ENCODE data around the gene PPP2R2D.
"Not testable (repeated sequence)": the region's sequence is repeated elsewhere in the genome, so short reads cannot be mapped to it uniquely, and the experiment has no call there.

The PPP2R2D gene

DNA sequence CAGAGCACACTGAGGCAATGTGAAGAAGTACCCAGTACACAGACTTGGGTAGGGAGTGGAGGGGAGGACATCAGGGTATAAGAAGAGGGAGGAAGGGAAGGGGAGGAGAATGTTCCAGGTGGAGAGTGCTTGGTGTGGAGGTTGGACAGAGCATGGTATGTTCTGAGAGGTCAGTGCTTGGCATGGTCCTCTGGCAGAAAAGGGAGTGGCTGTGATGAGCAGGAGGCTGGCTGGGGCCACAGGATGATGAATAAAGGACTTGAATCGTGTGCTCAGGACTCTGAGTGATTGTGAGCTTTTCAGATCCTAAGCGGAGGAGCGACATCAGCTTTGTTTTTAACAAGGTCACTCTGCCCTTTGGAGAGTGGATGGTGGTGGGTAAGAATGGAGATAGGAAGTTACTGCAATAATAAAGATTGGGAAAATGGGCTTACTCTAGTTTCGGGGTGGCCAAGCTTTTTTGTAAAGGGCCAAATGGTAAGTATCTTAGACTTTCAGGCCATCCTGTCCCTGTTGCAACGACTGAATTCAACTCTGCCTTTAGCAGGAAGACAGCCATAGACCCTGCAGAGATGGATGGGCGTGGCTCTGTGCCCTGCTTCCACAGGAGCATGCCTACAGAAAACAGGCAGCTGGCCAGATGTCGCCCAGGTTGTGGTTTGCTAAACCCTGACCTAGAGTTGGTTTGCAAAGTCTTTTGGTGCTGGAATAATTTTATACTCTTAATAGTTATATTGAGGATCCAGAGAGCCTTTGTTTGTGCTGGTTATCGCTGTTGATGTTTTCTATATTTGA, 8.4 kb downstream of the PPP2R2D start:
- DNase-seq = peak; percentile 57

GRCh38 chr10:131909929-131910328, 9.1 kb downstream of the PPP2R2D start:
- no peak for DNase-seq

DNA sequence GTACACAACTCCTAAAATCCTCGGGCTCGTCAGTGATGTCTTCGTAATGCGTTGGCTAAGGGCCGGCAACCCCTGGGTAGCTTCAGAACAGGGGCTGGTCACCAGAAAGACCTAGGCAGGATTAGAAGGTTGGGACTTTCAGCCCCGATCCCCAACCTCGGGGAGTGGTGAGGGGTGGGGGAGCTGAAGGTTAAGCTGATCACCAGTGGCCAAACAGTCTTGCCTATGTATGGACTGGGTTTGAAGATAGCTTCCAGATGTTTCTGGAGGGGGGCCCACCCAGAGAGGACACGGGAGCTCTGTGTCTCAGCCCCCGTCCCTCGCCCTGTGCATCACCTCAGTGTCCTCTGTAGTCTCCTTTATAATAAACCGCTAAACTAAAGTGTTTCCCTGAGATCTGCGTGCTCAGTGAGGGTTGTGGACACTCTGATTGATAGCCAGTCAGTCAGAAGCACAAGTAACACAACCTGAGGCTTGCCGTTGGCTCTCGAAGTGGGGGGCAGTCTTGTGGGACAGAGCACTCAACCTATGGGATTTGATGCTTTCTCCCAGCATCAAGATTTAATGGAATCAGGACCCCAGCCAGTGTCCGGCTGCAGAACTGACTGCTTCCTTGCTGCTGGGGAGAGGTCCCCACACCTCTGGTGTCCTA, 10.0 kb downstream of the PPP2R2D start:
- no peak for DNase-seq

DNA sequence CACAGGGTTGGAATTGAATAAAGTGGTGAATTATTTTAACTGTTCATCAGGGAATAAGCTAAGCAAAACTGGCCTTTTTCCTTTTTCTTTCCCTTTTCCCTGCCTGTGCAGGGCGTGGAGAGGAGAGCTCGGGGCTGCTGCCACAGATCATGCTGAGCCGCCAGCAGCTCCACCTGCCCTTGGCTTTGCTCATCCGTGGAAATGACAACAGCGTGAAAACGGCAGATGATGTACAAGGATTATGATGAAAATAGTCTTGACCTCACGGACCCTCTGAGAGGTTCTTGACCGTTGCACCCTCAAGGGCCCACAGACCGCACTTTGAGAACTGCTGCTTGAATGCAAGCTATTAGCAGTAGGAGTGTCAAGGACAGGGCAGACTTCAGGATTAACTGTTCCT, 10.6 kb downstream of the PPP2R2D start:
- DNase-seq = no peak

DNA sequence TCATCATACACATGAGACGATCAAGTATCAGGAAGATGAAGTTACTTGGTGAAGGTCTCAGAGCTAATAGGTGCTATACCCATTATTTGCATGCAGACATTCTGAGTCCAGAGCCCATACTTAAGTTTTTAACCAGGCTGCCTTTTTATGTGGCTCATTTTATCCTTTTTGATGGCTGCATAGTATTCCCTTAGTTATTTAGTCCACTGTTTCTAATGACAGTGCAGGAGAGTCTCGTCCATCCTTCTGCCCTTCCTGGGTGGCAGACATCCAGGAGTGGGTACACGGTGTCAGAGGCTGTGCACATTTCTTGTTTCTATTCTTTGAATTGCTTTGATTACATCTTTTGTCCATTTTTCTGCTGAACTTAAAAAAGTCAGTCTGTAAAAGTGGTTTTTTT, 11.8 kb downstream of the PPP2R2D start:
- DNase-seq = no peak

DNA sequence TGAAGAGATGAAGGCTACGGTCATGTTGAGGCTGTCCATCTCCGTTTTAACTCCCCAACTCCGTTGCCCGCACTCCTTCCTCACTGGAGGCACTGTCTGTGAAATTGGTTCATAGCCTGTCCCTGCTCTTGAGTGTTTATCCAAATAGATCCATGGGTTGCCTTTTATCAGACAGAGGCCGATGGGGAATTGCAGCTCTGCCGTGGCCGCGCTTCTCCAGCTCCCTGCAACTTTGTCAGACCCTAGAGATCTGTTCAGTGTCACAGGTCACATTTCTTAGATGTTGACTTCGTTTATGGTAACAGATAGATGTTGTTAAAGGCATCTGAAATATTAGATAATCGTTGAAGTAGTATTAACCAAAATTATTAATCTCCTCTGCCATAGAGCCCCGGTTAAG, 14.7 kb downstream of the PPP2R2D start:
- no peak for DNase-seq

DNA sequence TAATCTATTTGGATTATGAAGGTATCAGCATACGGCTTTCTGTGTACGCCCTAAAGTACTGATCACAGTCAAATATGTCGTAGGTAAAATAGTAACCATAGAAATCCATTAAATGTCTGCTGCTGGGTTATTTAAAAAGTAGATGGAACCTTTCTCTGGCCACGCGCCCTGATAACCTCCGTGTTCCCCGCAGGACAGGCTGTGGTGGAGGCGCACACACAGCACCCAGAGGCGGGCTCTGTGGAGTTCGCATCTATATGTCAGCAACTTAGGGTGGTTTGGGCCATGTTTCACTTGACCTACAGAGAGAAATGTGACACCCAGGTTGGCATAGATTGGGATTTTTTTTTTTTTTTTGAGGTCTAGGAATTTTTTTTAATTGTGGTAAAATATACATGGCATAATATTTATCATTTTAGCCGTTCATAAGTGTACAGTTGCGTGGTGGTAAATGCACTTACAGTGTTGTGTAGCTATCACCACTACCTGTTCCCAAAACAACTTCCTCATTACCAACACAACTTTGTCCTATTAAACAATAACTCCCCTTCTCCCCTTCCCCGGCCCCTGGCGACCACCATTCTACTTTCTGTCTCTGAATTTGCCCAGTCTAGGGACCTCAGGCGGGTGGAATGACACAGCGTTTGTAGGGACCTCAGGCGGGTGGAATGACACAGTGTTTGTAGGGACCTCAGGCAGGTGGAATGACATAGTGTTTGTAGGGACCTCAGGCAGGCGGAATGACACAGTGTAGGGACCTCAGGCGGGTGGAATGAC, 15.4 kb downstream of the PPP2R2D start:
- DNase-seq = no peak

DNA sequence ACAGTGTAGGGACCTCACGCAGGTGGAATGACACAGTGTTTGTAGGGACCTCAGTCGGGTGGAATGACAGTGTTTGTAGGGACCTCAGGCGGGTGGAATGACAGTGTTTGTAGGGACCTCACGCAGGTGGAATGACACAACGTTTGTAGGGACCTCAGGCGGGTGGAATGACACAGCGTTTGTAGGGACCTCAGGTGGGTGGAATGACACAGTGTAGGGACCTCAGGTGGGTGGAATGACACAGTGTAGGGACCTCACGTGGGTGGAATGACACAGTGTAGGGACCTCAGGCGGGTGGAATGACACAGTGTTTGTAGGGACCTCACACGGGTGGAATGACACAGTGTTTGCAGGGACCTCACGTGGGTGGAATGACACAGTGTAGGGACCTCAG, 16.0 kb downstream of the PPP2R2D start:
- DNase-seq = not testable (repeated sequence)

- not testable (repeated sequence) for DNase-seq
Measured at GRCh38 chr10:131917496-131917895, 16.7 kb downstream of the PPP2R2D start.

DNA sequence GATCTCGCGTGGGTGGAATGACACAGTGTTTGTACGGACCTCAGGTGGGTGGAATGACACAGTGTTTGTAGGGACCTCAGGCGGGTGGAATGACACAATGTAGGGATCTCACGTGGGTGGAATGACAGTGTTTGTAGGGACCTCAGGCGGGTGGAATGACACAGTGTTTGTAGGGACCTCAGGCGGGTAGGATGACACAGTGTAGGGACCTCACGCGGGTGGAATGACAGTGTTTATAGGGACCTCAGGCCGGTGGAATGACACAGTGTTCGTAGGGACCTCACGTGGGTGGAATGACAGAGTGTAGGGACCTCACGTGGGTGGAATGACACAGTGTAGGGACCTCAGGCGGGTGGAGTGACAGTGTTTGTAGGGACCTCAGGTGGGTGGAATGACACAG, 18.7 kb downstream of the PPP2R2D start:
- DNase-seq = not testable (repeated sequence)

DNA sequence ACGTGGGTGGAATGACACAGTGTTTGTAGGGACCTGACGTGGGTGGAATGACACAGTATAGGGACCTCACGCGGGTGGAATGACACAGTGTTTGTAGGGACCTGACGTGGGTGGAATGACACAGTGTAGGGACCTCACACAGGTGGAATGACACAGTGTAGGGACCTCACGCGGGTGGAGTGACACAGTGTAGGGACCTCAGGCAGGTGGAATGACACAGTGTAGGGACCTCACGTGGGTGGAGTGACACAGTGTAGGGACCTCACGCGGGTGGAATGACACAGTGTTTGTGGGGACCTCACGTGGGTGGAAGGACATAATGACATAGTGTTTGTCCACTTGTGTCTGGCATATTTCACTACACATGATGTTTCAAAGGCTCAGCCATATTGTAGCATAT, 19.3 kb downstream of the PPP2R2D start:
- DNase-seq = no peak

DNA sequence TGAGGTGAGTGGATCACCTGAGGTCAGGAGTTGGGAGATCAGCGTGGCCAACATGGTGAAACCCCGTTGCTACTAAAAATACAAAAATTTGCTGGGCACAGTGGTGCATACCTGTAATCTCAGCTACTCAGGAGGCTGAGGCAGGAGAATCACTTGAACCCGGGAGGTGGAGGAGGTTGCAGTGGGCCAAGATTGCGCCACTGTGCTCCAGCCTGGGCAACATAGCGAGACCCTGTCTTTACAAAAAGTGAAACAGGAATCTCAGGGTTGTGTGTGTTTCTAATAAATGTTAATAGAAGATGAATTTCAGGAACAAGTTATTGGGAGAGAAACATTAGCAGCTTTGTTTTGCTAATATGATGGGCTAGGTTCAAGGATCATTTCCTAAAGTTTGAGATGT, 19.9 kb downstream of the PPP2R2D start:
- DNase-seq = no peak

GRCh38 chr10:131921184-131921583, 20.4 kb downstream of the PPP2R2D start:
- DNase-seq = no peak

GRCh38 chr10:131923038-131923756, 22.4 kb downstream of the PPP2R2D start:
- DNase-seq = no peak

DNA sequence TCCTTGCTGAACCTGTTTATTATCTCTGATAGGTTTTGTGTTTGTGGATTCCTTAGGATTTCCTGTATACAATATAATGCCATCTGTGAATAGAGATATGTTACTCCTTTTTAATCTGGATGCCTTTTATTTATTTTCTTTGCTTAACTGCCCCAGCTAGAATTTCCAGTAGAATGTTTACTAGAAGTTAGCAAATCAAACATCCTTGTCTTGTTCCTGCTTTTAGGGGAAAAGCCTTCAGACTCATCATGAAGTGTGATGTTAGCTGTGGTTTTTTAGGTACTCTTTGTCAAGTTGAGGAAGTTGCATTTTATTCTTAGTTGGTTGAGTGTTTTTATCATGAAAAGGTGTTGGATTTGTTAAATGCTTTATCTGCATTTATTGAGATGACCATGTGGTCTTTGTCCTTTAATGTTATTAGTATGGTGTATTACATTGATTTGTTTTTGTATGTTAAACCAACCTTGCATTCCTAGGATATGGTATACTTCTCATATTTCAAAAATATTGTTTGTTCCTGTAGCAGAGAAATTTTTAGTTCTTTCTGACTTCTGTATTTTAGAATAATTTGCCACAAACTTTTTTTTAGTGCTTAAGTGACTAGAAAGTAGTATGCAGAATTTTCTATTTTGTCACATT, 24.3 kb downstream of the PPP2R2D start:
- DNase-seq = no peak

GRCh38 chr10:131925716-131926115, 24.9 kb downstream of the PPP2R2D start:
- DNase-seq = no peak

GRCh38 chr10:131926253-131926652, 25.4 kb downstream of the PPP2R2D start:
- no peak for DNase-seq

- no peak for DNase-seq
Measured at GRCh38 chr10:131926743-131927595, 26.2 kb downstream of the PPP2R2D start.

DNA sequence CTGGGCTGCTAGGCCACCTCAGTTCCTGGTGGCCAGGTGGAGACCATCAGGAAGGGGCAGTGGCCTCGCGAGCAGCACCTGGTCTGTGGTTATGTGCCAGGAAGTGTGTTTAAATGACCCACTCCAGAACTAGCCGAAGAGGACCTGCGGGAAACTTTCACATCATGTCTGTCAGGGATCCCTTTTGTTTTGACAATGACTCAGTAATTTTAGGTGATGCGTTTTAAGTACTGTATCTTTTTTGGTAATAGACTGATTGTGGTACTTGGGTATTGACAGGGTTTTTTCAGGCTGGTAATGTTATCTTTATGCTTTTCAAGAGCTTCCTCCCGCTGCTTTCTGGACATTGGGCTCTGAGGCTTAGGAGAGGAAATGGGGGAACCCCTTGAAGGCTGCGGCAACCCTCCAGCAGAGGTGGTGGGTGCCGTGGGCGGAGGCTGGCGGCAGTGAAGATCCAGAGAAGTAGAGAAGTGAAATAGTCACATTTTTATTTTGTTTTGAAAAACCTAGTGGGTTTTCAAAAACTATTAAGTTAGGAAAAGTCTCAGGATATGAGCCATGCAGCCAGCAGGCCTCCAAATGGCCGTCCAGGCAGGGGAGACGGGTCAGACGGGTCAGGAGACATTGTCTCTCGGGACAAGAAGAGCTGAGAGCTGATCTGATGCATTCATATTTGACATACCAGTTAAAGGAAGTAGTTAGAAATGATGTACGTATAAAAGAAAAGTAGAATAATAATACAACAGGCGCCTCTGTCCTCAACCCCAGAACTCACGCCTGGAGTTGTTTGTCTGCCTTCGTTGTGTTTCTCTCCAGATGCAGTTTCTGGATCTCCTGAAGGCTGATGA, 27.7 kb downstream of the PPP2R2D start:
- peak; percentile 38 for DNase-seq

GRCh38 chr10:131929122-131929845, 28.5 kb downstream of the PPP2R2D start:
- DNase-seq = no peak
